PC-3 (cell line): ENCODE measurements around the gene JUNB.

Experiments used
- EZH2 ChIP-seq: fragments of 300-600 bp; sonication (generic); IDR thresholded peaks from one replicate; pipeline ENCODE4 v1.6.1; 2017; ENCODE audit warnings: antibody characterized with exemption, mild to moderate bottlenecking, low read length; ENCODE audit not compliant: unreplicated experiment
- TF ChIP-seq, protein P1 (sequence below): fragments of 300-600 bp; sonication (generic); conservative IDR thresholded peaks from 2 replicates; pipeline ENCODE4 v1.5.1; 2017; ENCODE audit warnings: antibody characterized with exemption, low read depth, mild to moderate bottlenecking, low read length

GRCh38 chr19:12828494-12828893 lies 37.2 kb downstream of the JUNB start:
- TF ChIP-seq, protein P1, sequence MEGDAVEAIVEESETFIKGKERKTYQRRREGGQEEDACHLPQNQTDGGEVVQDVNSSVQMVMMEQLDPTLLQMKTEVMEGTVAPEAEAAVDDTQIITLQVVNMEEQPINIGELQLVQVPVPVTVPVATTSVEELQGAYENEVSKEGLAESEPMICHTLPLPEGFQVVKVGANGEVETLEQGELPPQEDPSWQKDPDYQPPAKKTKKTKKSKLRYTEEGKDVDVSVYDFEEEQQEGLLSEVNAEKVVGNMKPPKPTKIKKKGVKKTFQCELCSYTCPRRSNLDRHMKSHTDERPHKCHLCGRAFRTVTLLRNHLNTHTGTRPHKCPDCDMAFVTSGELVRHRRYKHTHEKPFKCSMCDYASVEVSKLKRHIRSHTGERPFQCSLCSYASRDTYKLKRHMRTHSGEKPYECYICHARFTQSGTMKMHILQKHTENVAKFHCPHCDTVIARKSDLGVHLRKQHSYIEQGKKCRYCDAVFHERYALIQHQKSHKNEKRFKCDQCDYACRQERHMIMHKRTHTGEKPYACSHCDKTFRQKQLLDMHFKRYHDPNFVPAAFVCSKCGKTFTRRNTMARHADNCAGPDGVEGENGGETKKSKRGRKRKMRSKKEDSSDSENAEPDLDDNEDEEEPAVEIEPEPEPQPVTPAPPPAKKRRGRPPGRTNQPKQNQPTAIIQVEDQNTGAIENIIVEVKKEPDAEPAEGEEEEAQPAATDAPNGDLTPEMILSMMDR: no peak
- no peak for TF ChIP-seq EZH2
